ENCODE measurements around the gene ECHDC1.
"Not testable (repeated sequence)": the region's sequence is repeated elsewhere in the genome, so short reads cannot be mapped to it uniquely, and the experiment has no call there.

Gene ECHDC1

DNA sequence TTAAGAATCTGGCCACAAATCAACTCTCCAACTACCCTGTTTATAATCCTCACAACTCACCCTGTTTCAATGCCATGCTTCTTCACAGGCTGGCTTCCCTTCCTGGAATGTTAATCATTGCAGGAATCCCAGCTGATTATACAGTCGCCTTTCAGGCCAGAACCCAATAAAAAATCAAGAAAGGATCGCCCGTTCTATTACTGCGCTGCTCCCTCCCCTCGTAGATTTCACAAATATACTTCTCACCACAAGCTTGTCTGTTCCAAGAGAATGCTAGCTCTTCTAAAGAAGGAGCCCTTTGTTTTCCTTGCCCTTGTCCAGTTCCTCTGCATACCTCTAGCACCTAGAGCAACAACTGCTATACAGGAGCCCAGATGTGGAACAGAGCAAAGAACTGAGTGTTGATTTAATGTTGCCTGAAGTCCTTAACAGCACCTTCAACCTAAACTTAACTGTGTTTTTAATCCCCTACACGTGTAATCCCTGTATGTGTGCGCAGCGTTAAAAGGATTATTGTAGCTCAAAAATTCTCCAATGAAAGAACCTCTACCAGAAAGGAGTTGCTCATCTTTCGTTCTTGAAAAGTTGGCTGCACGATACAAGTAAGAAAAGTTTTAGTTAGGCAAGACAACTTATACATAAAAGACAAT is 988 bp downstream of the ECHDC1 start:
- DNase-seq (ENCODE audit: low read depth in 2 of 2): no peak

DNA sequence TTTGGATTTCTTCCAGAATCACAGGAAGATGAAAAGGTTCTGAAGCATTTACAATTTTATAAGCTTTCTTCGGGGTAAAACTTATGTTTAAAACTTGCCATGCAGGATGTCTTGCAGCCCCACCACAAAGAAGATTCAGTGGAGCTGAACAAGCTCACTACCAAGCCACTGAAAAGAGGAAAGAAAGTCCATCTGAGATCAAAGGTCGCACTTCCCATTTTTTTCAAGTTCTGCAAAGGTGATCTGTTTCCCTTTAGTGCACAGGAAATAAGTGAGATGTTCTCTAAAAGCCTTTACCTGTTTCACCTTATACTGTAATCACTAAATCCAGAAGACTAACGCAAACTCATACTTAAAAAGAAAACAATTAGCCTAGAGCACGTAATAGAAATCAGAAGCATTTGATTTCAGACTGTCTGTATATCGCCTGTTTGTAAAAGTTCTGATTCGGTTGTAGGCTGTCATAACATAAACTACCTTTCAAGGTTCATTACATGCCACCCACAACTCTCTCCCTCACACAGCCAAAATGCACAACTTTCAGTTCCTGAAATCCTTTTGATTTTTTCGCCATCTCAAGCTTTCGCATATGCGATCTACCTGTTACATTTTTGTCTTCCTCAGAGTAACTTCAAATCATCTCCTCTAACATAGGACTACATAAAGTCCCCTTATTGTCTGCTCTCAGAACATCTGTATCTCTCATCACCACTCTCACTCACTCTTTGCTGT is 1.8 kb downstream of the ECHDC1 start:
- DNase-seq (ENCODE audit: low read depth in 2 of 2): no peak

DNA sequence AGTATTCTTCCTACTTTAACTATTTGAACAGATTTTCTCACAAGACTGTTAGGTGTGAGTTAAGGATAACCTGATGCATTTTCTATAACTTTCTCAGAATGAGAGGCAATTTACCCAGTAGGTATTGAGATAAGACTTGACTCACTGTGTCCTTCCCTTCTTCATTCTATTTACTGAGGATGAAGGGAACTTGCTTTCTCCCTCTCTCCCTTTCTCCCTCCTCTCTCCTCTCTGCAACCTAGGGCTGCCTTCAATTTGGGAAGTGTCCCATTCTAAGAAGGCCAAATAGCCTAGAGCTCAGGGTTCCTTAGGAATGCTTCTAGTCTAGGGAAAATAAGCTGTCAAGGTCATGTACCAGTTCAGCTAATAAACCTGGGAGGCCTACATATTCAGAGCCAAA is 3.2 kb downstream of the ECHDC1 start:
- DNase-seq (ENCODE audit: low read depth in 2 of 2): no peak

DNA sequence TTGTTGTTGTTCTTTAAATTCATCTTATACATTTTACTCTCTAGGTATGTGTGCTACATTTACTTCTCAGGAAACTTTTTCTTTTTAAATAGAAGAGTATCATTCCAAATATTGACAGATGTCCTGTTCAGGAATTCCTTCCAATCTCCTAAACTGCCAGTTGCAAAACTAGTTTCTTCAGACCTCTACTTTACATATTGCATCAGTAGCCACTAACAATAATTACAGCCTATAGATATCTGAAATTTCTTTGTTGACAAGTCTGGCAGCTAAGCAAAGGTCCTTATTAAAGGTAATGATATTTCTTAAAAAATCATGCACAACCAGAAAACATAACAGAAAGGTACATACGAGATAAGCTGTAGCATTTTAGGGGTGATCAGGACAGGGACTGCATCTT is 4.5 kb downstream of the ECHDC1 start:
- no peak for DNase-seq (ENCODE audit: low read depth in 2 of 2)

DNA sequence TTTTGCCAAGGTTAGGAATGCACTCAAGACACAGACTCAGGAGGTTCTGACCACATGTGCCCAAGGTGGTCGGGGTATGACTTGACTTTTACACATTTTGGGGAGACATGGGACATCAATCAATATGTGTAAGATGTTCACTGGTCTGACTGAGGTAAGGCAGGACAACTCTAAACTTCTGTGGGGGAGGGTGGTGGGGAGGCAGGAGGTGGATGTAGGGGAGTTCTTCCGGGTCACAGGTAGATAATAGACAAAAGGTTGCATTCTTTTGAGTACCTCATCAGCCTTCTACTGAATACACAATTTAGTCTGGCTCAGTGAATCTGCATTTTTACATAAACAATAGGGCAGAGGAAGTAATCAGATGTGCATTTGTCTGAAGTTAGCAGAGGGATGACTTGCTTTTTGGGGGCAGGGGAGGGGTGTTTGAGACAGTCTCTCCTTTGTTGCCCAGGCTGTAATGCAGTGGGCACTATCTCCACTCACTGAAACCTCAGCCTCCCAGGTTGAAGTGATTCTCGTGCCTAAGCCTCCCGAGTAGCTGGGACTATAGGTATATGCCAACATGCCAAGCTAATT is 10.9 kb downstream of the ECHDC1 start:
- no peak for DNase-seq (ENCODE audit: low read depth in 2 of 2)

DNA sequence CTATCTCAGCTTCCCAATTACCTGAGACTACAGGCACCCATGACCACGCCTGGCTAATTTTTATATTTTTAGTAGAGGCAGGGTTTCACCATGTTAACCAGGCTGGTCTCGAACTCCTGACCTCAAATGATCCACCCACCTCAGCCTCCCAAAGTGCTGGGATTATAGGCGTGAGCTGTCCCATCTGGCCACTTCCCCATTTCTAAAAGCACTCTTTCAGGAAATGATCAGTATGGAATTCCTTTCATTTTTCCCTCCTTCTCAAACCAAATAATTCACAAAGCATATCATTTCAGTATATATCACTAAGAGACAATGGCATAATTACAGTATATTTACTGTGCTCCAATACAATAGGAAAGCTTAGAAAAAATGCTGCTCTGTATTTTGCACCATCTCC is 12.2 kb downstream of the ECHDC1 start:
- not testable (repeated sequence) for DNase-seq (ENCODE audit: low read depth in 2 of 2)

DNA sequence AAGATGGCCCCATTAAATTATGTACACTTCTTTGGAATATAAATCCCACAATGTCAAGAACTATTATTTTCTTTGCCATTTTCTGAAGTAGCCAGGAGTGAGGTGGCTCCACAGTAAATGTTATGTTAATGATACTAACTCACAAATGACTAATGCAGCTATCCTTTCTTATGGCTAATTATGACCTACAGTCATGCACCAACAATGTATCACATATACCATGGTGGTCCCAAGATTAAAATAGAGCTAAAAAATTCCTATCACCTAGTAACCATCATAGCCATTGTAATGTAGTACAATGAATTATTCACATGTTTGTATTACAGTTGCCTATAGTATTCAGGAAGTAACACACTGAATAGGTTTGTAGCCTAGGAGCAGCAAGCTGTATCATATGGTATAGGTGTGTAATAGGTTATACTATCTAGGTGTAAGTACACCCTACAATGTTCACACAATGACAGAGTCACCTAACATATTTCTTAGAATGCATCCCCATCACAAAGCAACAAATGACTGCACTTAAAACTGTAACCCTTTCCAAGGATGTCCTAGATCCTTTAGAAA is 15.3 kb downstream of the ECHDC1 start:
- no peak for DNase-seq (ENCODE audit: low read depth in 2 of 2)

DNA sequence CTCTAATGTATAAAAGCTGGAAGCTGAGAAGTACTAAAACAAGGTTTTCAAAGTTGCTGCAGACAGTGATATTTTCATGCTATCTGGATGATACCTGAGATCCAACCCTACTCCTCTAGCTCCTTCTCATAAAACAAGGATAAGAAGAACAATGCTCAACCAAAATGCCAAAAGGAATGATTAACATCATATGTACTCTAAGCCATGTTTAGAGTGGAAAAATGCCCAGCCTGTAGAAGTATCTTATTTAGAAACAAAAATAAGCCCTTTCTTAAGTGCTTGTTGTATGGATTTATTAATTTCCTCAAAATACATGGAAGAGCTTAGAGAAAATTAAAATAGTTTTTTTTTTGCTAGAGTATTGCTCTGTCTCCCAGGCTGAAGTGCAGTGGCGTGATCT is 23.7 kb downstream of the ECHDC1 start:
- DNase-seq (ENCODE audit: low read depth in 2 of 2): no peak

DNA sequence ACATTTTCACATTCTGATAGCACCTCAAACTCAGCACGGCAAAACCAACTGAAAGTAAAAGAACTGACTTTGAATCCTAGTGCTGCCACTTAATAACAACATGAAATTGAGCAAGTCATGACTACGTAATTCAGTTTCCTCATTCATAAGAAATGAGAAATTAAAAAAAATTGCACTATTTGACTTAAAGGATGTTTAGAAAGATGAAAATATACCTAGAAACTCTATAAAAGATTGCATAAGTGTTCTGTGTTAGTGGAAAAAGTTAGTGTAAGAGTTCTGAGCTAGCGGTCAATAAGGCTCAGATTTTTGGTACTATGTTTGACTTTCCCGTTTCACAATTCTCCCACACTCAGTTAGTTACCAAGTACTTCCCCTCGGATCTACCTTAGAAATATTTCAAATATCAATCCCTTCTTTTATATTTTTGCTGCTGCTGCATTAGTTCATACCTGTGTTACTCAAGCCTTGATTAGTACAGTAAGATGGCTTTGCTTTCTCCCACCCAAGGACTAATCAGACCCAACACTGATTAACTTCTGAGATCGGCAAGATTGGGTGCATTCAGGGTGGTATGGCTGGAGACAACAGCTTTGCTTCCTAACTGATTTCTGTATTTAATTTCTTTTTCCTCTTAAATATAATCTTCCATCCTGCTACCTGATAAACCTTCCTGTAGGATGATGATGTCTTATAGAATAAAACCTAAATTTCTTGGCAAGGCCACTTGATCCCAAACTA is 25.9 kb downstream of the ECHDC1 start:
- no peak for DNase-seq (ENCODE audit: low read depth in 2 of 2)

DNA sequence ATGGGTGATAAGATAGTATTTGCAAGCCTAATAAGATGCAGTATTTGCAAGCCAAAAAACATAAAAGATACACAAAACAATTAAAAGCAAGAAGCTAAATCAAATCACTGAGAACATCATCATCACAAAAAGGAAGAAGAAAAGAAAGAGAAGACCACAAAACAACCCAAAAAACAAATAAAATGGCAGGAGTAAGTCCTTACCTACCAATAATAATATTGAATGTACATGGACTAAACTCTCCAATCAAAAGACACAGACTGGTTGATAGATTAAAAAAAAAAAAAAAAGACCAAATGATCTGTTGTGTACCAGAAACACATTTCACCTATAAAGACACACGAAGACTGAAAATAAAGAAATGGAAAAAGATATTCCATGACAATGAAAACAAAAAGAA is 37.7 kb downstream of the ECHDC1 start:
- no peak for DNase-seq (ENCODE audit: low read depth in 2 of 2)

DNA sequence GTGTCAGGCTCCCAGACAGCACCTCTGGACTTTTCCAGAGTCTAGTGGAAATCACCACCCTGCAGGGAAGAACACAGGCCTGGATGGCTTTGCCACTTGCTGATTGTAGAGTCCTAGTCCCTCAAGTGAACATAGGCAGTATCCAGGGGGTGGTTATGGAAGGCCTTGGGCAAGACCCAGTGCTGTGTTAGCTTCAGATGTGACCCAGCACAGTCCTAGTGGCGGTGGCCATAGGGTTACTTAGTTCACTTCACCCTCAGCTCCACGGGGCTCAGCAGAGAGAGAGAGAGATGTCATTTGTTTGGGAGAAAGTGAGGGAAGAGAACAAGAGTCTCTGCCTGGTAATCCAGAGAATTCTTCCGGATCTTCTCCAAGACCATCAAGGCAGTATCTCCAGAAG is 39.5 kb downstream of the ECHDC1 start:
- no peak for DNase-seq (ENCODE audit: low read depth in 2 of 2)

DNA sequence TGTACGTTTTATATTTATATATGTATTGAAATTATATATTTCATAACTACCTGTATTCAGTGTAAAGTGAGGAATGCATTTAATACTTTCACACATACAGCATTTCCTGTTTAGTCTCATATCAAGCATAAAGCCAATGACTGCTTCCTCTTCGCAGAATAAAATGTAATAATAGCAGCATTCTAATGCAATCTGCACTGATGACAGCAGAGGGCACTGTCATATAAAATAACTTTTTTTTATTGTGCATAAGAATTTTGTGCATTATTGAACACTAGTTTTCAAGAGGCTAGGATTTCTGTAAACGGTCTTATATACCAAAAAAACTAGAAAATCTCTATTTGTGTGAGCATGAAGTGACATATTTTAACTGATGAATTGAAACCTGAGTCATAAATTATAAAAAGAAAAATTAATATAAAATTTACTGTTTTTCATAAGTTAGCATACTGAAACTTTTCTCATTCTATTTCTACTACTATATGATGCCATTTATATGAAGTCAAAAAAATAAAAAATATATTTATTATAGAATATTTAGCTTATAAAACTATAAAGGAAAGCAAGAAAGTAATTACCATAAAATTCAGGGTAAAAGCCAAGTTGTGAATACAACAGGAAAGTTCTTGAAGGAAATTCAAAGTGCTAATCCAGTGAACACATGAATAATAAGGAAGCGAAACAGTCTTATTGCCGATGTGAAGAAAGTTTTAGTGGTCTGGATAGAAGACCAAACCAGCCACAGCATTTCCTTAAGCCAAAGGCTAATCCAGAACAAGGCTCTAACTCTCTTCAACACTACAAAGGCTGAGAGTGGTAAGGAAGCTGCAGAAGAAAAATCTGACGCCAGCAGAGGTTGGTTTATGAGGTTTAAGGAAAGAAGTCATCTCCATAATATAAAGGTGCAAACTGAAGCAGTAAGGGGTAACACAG is 40.4 kb downstream of the ECHDC1 start:
- no peak for DNase-seq (ENCODE audit: low read depth in 2 of 2)

DNA sequence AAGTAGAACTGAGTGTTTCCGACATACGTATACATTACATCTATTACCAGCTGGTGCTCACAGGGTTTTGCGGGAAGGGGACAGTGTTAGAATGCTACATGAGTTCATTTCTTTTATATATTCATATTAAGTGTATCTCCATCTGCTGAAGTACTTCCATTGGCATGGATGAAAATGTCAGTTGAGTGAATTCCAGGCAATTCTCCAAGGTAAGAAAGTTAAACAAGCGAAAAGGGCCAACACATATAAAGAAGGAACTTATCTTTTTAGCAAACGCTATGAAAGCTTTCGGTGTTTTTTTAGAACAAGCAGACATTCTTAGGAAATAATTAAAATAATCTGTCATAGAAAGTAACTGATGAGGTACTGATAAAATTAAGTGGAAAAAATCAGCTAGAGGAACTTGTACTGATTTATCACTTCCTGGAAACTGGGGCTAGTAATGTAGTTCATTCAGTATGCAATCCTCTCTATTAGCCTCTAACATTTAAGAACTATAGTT is 42.2 kb downstream of the ECHDC1 start:
- no peak for DNase-seq (ENCODE audit: low read depth in 2 of 2)

DNA sequence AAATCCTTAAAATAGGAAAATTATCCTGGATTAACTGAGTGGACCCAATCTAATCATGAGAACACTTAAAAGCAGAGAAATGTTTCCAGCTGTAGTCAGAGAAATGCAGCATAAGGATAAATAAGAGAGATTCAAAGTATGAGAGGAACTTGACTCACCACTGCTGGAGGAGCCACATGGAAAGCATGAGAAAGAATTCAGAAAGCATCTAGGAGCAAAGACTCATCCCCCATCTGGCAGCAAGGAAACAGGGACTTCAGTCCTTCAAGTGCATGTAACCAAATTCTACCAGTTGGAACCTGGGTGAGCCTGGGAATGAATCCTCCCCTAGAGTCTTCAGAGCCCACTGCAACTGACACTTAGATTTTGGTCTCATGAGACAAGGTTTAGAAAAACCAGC is 43.0 kb downstream of the ECHDC1 start:
- no peak for DNase-seq (ENCODE audit: low read depth in 2 of 2)

DNA sequence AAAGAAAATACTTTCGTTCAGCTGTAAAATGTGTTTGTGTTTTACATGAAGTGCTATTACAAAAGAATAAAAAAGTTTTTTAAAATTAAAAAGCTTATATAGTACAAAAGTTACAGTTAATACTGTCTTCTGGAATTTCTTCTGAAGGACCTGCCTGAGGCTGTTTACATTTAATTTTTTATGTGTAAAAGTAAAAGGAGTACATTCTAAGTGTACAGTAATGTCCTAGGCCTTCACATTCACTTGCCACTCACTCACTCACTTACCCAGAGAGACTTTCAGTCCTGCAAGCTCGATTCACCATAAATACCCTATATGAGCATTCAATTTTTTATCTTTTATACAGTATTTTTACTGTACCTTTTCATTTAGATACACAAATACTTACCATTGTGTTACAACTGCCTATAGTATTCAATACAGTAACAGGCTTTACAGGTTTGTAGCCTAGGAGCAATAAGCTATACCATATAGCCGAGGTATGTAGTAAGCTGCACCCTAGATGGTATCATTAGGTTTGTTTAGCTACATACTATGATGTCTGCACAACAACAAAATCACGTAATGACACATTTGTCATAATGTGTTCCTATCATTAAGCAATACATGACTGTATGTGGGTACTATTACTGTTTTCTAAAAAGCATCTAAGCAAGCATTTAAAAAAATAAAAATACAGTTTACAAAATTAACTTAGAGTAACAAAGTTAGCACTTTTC is 43.7 kb downstream of the ECHDC1 start:
- DNase-seq (ENCODE audit: low read depth in 2 of 2): no peak

DNA sequence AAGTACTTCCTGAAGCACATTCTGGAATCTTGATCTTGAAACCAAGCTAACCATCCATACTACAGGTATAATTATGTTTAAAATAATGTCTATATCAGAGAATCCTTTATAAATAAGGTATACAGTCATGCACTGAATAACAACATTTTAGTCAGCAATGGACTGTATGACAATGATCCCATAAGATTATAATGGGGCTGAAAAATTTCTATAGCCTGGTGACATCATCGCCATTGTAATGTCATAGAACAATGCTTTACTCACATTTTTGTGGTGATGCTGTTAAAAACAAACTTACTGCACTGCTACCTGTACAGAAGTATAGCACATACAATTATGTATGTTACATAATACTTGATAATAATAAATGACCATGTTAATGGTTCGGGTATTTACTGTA is 44.9 kb downstream of the ECHDC1 start:
- DNase-seq (ENCODE audit: low read depth in 2 of 2): no peak

DNA sequence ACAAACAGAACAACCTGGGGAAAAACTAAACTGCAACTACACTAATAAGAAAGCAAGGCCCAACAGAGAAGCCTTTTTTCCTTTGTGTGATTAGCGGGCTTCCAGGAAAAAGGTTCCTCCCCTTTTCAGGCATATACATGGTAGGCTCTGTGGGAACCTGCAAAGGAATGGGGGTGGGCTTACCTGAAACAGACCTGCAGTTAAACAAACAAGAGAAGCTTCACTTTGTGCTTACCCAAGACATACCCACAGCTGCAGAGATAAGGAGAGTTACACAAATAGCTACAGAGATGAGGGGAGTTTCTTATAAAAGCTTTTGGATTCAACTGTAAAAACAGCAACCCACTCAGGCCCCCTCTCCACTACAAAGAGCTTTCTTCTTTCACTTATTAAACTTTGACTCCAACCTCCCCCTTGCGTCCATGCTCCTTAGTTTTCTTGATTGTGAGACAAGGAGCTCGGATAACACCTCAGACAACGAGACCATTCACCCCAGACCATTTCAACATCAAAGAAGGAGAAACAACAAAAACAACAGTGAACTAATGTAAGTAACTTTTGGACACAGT is 45.8 kb downstream of the ECHDC1 start:
- DNase-seq (ENCODE audit: low read depth in 2 of 2): no peak

DNA sequence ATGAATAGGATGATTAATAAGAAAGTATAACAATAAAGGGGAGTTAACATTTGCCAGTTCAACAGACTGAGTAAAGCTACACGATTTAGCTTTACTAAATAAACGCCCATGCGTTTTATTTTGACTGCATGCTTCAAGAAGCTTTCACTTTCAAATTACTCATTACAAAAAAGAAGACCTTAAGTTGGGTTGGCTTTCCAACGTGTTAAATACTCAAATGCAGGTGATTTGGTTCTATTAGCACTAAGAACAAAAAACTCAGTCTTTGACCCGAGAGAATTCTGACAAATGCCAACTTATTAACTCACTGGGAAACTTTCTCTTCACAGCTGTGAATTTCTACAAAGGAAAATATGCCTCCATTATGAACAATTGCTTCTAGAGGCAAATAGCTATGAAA is 51.9 kb downstream of the ECHDC1 start:
- DNase-seq (ENCODE audit: low read depth in 2 of 2): no peak

DNA sequence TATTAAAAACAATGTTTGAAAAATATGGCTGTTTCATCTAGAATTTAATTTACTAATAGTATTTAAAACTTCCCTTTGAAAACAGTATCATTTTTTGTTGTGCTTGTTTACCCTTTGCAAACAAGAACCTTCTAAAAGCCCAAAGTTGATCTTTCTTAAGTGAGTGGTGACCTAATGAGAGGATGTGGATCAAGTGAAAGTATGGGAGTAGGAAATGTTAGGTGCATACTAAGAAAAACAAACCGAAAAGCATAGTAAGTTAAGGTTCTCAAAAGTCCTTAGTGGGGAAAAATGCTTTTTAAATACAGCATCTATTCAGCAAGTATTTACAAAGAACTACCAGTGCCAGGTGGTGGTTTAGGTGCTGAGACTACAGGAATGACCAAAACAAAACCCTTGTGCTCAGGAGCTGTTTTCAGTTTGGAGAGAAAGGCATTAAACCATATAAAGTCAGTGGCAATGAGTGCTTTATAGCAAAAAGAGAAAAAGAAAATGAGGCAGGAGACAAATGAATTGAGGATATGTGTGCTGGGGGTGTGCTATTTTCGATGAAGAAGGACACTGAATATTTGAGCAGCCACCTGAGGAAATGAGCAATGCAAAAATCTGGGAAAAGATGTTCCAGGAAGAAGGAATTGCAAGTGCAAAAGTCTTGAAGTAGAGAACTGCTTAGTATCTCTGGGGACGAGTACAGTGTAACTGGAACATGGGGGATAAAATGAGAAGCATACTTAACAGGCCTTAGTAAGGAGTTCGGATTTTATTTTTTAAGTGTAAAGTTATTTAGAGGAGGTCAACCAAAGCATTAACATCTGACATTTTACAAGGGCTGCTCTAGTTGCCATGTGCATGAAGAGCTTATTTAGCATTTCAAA is 52.8 kb downstream of the ECHDC1 start:
- no peak for DNase-seq (ENCODE audit: low read depth in 2 of 2)

Measured in stimulated activated CD8-positive, alpha-beta memory T cell treated with anti-CD3 and anti-CD28 coated beads, Interleukin-2, amount 100 ng/mL, for 48 hours (primary cell).